ENCODE results near the gene NDUFB6. TPM values are rescaled to one million over a fixed set of nuclear protein-coding genes. Genes with fewer than 3 reads are reported as not detected.

The NDUFB6 gene
- total RNA-seq, 1 experiment from 2014 or later, result 60.2 TPM

DNA sequence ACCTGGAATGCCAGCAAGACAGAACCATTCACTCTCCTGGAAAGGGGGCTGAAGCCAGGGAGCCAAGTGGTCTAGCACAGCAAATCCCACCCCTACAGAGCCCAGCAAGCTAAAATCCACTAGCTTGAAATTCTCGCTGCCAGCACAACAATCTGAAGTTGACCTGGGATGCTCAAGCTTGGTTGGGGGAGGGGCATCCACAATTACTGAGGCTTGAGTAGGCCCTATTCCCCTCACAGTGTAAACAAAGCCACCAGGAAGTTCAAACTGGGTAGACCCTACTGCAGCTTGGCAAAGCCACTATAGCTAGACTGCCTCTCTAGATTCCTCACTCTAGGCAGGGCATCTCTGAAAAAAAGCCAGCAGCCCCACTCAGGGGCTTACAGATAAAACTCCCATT lies 64.2 kb downstream of the NDUFB6 start:
- Histone ChIP-seq H3K14ac (ENCODE audit: insufficient read depth, low read length) (no peak overlapping the region; the same call in 1 of the 2 replicates), H3K27ac (ENCODE audit: insufficient read length, low read depth, low read length) (no peak overlapping the region)

More for the DNA sequence above, 64.2 kb downstream of the NDUFB6 start:
- Mint-ChIP-seq H3K27ac (peak overlapping the region in 2 of 3 experiments; percentile 48 to 49; a peak in 3 of 7 replicates), H3K4me1 (peaks cover 8 to 10% of the 10 kb centered on the region in 2 experiments; a peak in 3 of 4 replicates), H3K4me3 (no peak overlapping the region), H3K9me3 (peaks cover 13 to 17% of the 10 kb centered on the region in 2 experiments; a peak in 4 of 5 replicates), H3K36me3 (ENCODE audit: insufficient read depth in 1 of 3, low read depth in 3 of 3) (peaks cover 3 to 4% (median 4%) of the 10 kb centered on the region in 3 experiments; a peak in 4 of 7 replicates), H3K27me3 (ENCODE audit: low read depth) (peaks cover 2% of the 10 kb centered on the region; the same call in 1 of the 2 replicates)
- Histone ChIP-seq H3K79me1 (ENCODE audit: insufficient read depth, low read depth, low read length, poor library complexity, severe bottlenecking) (no peaks in the 10 kb centered on the region), H4K8ac (replicated peaks; ENCODE audit: insufficient read length, low read depth, low read length) (no peak overlapping the region), H2AFZ (ENCODE audit: low read length) (no peak overlapping the region), H4K91ac (ENCODE audit: insufficient read length, low read depth, low read length) (no peak overlapping the region), H2BK12ac (ENCODE audit: insufficient read length, low read depth, low read length) (no peak overlapping the region), H3K9me3 (ENCODE audit: control insufficient read depth, low read depth, low read length) (no peaks in the 10 kb centered on the region), H3K79me2 (ENCODE audit: insufficient read depth, low read length) (no peaks in the 10 kb centered on the region), H4K5ac (ENCODE audit: insufficient read length, low read depth, low read length) (no peak overlapping the region), H3K9ac (ENCODE audit: extremely low read depth, insufficient read length, low read length) (no peak overlapping the region), H2AK5ac (ENCODE audit: insufficient read length, low read length) (no peak overlapping the region), H3K23ac (ENCODE audit: insufficient read length, low read depth, low read length) (no peak overlapping the region), H3K56ac (ENCODE audit: insufficient read length, low read depth, low read length) (no peak overlapping the region), H4K20me1 (ENCODE audit: control insufficient read depth, insufficient read depth, insufficient read length) (no peaks in the 10 kb centered on the region), H3K4me2 (ENCODE audit: insufficient read depth, insufficient read length, low read length) (no peak overlapping the region), H3K27me3 (ENCODE audit: insufficient read depth, low read length) (no peaks in the 10 kb centered on the region), H3K23me2 (ENCODE audit: insufficient read length, low read depth, low read length, poor library complexity, severe bottlenecking) (no peaks in the 10 kb centered on the region), H3K4me1 (ENCODE audit: insufficient read depth, low read length) (peaks cover 5% of the 10 kb centered on the region; the same call in 1 of the 2 replicates), H2BK20ac (ENCODE audit: low read depth, low read length, poor library complexity, severe bottlenecking) (no peak overlapping the region), H2BK5ac (ENCODE audit: insufficient read length, low read length) (no peak overlapping the region), H3K18ac (ENCODE audit: insufficient read length, low read depth, low read length) (no peak overlapping the region), H3T11ph (ENCODE audit: low read length) (no peak overlapping the region), H2BK120ac (ENCODE audit: low read depth, low read length, poor library complexity, severe bottlenecking) (no peak overlapping the region), H2BK15ac (ENCODE audit: low read depth, low read length) (no peak overlapping the region), H3K4ac (ENCODE audit: low read depth, low read length) (no peak overlapping the region)
- DNase-seq, result peak; percentile 40
- no CpG with 5 or more reads among the region's 1 CpG for WGBS (ENCODE audit: extremely low coverage, insufficient read length, low lambda C conversion rate)
- TF ChIP-seq, protein P1, sequence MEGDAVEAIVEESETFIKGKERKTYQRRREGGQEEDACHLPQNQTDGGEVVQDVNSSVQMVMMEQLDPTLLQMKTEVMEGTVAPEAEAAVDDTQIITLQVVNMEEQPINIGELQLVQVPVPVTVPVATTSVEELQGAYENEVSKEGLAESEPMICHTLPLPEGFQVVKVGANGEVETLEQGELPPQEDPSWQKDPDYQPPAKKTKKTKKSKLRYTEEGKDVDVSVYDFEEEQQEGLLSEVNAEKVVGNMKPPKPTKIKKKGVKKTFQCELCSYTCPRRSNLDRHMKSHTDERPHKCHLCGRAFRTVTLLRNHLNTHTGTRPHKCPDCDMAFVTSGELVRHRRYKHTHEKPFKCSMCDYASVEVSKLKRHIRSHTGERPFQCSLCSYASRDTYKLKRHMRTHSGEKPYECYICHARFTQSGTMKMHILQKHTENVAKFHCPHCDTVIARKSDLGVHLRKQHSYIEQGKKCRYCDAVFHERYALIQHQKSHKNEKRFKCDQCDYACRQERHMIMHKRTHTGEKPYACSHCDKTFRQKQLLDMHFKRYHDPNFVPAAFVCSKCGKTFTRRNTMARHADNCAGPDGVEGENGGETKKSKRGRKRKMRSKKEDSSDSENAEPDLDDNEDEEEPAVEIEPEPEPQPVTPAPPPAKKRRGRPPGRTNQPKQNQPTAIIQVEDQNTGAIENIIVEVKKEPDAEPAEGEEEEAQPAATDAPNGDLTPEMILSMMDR (conservative IDR thresholded peaks at IDR 0.05), result no peak

Data from H9 (cell line).